Measurements from ENCODE around the gene MCEE. TPM values are rescaled to one million over a fixed set of nuclear protein-coding genes. Genes with fewer than 3 reads are reported as not detected.

The MCEE gene
- total RNA-seq, 1 experiment from 2014 or later: 6.5 TPM

Small RNA genes lying within 50 kb of the gene (small RNA-seq; reads per million reads assigned to genes)
- gene AC007881.1: not detected

Other genes starting within 250 kb of the MCEE start
- not detected in 2 replicates for gene VAX2, start 229.7 kb downstream of the MCEE start, total RNA-seq (2014; rRNA removed; shearing (Covaris generic))
- not detected in 2 replicates for gene ATP6V1B1, start 194.3 kb downstream of the MCEE start, total RNA-seq (2014; rRNA removed; shearing (Covaris generic))
- gene ANKRD53, start 151.6 kb downstream of the MCEE start, total RNA-seq (2014; rRNA removed; shearing (Covaris generic)): 0.03 TPM in 1 of 2 replicates, not detected in the other
- 38.4 and 60.1 TPM in 2 replicates for gene TEX261, start 135.4 kb downstream of the MCEE start, total RNA-seq (2014; rRNA removed; shearing (Covaris generic))
- gene NAGK, start 61.6 kb downstream of the MCEE start, total RNA-seq (2014; rRNA removed; shearing (Covaris generic)): 33.2 and 45.5 TPM in 2 replicates
- 22.7 and 26.6 TPM in 2 replicates for gene MPHOSPH10, start 405 bp upstream of the MCEE start, total RNA-seq (2014; rRNA removed; shearing (Covaris generic))
- gene PAIP2B, start 96.9 kb upstream of the MCEE start, total RNA-seq (2014; rRNA removed; shearing (Covaris generic)): 0.08 and 0.10 TPM in 2 replicates
- 69.5 and 76.7 TPM in 2 replicates for gene ZNF638, start 201.6 kb upstream of the MCEE start, total RNA-seq (2014; rRNA removed; shearing (Covaris generic))

All from HT1080 (cell line).